A549 (cell line): ENCODE results near the gene KRTAP10-9.

Source experiments
- CHD4 ChIP-seq: fragments of 200-600 bp; sonication (generic); IDR thresholded peaks from 2 replicates; pipeline ENCODE4 v1.6.1; 2016; ENCODE audit warnings: antibody characterized with exemption, mild to moderate bottlenecking, borderline replicate concordance
- HOXB5 ChIP-seq: fragments of 250-450 bp; sonication (Bioruptor Pico); IDR thresholded peaks from 2 replicates; pipeline ENCODE4 v1.5.0; 2020; ENCODE audit warnings: mild to moderate bottlenecking, moderate library complexity
- MAX ChIP-seq: IDR thresholded peaks from 2 replicates; pipeline ENCODE4 v1.6.1; 2012
- MYC ChIP-seq: IDR thresholded peaks from 2 replicates; pipeline ENCODE4 v1.6.1; 2012; ENCODE audit warnings: mild to moderate bottlenecking, inconsistent platforms, low read length, improper control_type of control experiment, borderline replicate concordance
- POLR2A ChIP-seq: IDR thresholded peaks from 2 replicates; pipeline ENCODE4 v1.6.1; 2012; ENCODE audit warnings: mild to moderate bottlenecking, low read length
- RAD21 ChIP-seq, 2 experiments: fragments of >200 bp in 1 of 2; sonication (Bioruptor Twin) in 1 of 2; formaldehyde crosslinking in 1 of 2; IDR thresholded peaks in 1 of 2; conservative IDR thresholded peaks in 1 of 2; 2 replicates in 1 of 2; 3 replicates in 1 of 2; pipeline ENCODE4 v1.6.1; 2012 to 2018; ENCODE audit warnings: inconsistent platforms in 1 of 2
- ZFP36 ChIP-seq: fragments of 450-650 bp; IDR thresholded peaks from 2 replicates; pipeline ENCODE4 v1.6.1; 2014; ENCODE audit warnings: borderline replicate concordance; ENCODE audit not compliant: partially characterized antibody
- TF ChIP-seq, protein P1 (sequence below): fragments of >200 bp; sonication (Bioruptor Twin); formaldehyde crosslinking; IDR thresholded peaks from 3 replicates; pipeline ENCODE4 v1.5.1; 2016
- TF ChIP-seq, protein P2 (sequence below): IDR thresholded peaks from 2 replicates; pipeline ENCODE4 v1.6.1; 2012

GRCh38 chr21:44592446-44593311 is 34.2 kb upstream of the KRTAP10-9 start, which contains the start of gene KRTAP10-6:
- TF ChIP-seq, protein P1, sequence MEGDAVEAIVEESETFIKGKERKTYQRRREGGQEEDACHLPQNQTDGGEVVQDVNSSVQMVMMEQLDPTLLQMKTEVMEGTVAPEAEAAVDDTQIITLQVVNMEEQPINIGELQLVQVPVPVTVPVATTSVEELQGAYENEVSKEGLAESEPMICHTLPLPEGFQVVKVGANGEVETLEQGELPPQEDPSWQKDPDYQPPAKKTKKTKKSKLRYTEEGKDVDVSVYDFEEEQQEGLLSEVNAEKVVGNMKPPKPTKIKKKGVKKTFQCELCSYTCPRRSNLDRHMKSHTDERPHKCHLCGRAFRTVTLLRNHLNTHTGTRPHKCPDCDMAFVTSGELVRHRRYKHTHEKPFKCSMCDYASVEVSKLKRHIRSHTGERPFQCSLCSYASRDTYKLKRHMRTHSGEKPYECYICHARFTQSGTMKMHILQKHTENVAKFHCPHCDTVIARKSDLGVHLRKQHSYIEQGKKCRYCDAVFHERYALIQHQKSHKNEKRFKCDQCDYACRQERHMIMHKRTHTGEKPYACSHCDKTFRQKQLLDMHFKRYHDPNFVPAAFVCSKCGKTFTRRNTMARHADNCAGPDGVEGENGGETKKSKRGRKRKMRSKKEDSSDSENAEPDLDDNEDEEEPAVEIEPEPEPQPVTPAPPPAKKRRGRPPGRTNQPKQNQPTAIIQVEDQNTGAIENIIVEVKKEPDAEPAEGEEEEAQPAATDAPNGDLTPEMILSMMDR, result no peak
- TF ChIP-seq ZFP36 (no peak), MAX (no peak), CHD4 (no peak), POLR2A (no peak), RAD21 (conservative IDR thresholded peaks at IDR 0.05 in 1 of 2, IDR thresholded peaks at IDR 0.05 in 1 of 2) (no peak), MYC (no peak), HOXB5 (CRISPR knock-in tag) (no peak)
- TF ChIP-seq, protein P2, sequence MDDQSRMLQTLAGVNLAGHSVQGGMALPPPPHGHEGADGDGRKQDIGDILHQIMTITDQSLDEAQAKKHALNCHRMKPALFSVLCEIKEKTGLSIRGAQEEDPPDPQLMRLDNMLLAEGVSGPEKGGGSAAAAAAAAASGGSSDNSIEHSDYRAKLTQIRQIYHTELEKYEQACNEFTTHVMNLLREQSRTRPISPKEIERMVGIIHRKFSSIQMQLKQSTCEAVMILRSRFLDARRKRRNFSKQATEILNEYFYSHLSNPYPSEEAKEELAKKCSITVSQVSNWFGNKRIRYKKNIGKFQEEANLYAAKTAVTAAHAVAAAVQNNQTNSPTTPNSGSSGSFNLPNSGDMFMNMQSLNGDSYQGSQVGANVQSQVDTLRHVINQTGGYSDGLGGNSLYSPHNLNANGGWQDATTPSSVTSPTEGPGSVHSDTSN, result no peak
